Prostate gland (tissue), 2 donors: Measurements from ENCODE around the gene TIAM2. TPM values are rescaled to one million over a fixed set of nuclear protein-coding genes. Genes with fewer than 3 reads are reported as not detected.

Experiments used
- DNase-seq: peaks from one replicate; pipeline ENCODE4 v3.0.0-alpha.2; 2019; ENCODE audit warnings: low spot score
- H3K27ac ChIP-seq, 2 donors: fragments of 200-600 bp; sonication (generic); 2 replicates each; pipeline ENCODE4 v1.5.1; 2017 to 2019
- H3K27me3 ChIP-seq: fragments of 200-600 bp; sonication (generic); replicated peaks from 2 replicates; pipeline ENCODE4 v1.5.1; 2019; ENCODE audit not compliant: insufficient read depth
- H3K36me3 ChIP-seq, 2 donors: fragments of 200-600 bp; sonication (generic); 1 replicate in 1 of 2; 2 replicates in 1 of 2; pipeline versions ENCODE4 v1.5.1 to v1.8.1; 2017 to 2019
- H3K4me1 ChIP-seq: fragments of 200-600 bp; sonication (generic); replicated peaks from 2 replicates; pipeline ENCODE4 v1.5.1; 2019
- H3K4me3 ChIP-seq, 2 donors: fragments of 200-600 bp; sonication (generic); 2 replicates each; pipeline ENCODE4 v1.5.1; 2017 to 2019
- H3K9me3 ChIP-seq: fragments of 200-600 bp; sonication (generic); 2 replicates; pipeline ENCODE4 v1.5.1; 2017
- POLR2A ChIP-seq: fragments of 450-650 bp; IDR thresholded peaks from one replicate; pipeline ENCODE4 v1.6.1; 2016; ENCODE audit warnings: antibody characterized with exemption, mild to moderate bottlenecking
- POLR2AphosphoS5 ChIP-seq: sonication (generic); formaldehyde crosslinking; IDR thresholded peaks from one replicate; pipeline ENCODE4 v1.6.1; 2017; ENCODE audit warnings: antibody characterized with exemption
- WGBS: methylation state at CpG from one replicate; pipeline ENCODE4 v1.1.5; 2018; 5-methylcytosine and 5-hydroxymethylcytosine counted together
- intact Hi-C: fragments of 100-400 bp; cut with DNase I; formaldehyde crosslinking; loops from one replicate; pipeline ENCODE4 v1.14.2; 2022
- total RNA-seq, 2 donors: library from RNA; depleted of rRNA; stranded (reverse); fragments of >200 nt; gene quantifications; one replicate each; pipeline ENCODE4 v1.1.0, GENCODE V29; 2016
- TF ChIP-seq, protein P1 (sequence below), 4 experiments: fragments of 200-600 bp in 2 of 4; fragments of 450-650 bp in 2 of 4; sonication (generic) in 2 of 4; IDR thresholded peaks; 1 replicate in 3 of 4; 2 replicates in 1 of 4; pipeline ENCODE4 v1.5.1; 2016 to 2019; ENCODE audit warnings: antibody characterized with exemption in 4 of 4, mild to moderate bottlenecking in 2 of 4, moderate library complexity in 2 of 4

Gene TIAM2
- total RNA-seq, 2 donors from 2014 or later = 13.1 to 21.6 TPM

- no peak for DNase-seq
- Histone ChIP-seq H3K27me3 (no peaks in the 10 kb centered on the region), H3K9me3 (no peaks in the 10 kb centered on the region), H3K36me3 (no peaks in the 10 kb centered on the region), H3K4me3 (no peak overlapping the region), H3K4me1 (no peaks in the 10 kb centered on the region), H3K27ac (peak overlapping the region; percentile 28 to 43)
- WGBS = 13% methylated on average over 7 of the region's 7 CpGs
- TF ChIP-seq, protein P1, sequence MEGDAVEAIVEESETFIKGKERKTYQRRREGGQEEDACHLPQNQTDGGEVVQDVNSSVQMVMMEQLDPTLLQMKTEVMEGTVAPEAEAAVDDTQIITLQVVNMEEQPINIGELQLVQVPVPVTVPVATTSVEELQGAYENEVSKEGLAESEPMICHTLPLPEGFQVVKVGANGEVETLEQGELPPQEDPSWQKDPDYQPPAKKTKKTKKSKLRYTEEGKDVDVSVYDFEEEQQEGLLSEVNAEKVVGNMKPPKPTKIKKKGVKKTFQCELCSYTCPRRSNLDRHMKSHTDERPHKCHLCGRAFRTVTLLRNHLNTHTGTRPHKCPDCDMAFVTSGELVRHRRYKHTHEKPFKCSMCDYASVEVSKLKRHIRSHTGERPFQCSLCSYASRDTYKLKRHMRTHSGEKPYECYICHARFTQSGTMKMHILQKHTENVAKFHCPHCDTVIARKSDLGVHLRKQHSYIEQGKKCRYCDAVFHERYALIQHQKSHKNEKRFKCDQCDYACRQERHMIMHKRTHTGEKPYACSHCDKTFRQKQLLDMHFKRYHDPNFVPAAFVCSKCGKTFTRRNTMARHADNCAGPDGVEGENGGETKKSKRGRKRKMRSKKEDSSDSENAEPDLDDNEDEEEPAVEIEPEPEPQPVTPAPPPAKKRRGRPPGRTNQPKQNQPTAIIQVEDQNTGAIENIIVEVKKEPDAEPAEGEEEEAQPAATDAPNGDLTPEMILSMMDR (IDR thresholded peaks at IDR 0.05) = no peak
- peak; percentile 80 for TF ChIP-seq POLR2AphosphoS5
- intact Hi-C loops = no loop called here
These were observed 206.5 kb downstream of the TIAM2 start for GRCh38 chr6:155201461-155202226.

- Histone ChIP-seq H3K36me3 (no peaks in the 10 kb centered on the region), H3K27me3 (no peaks in the 10 kb centered on the region), H3K27ac (no peak overlapping the region), H3K4me3 (no peak overlapping the region), H3K4me1 (no peaks in the 10 kb centered on the region), H3K9me3 (no peaks in the 10 kb centered on the region)
- WGBS = 66% methylated on average over 5 of the region's 5 CpGs
- intact Hi-C loops = no loop called here
- DNase-seq = no peak
- TF ChIP-seq POLR2A (no peak), POLR2AphosphoS5 (no peak)
- TF ChIP-seq, protein P1 (IDR thresholded peaks at IDR 0.05) = no peak
These were observed 212.1 kb downstream of the TIAM2 start for GRCh38 chr6:155207223-155207622.

DNA sequence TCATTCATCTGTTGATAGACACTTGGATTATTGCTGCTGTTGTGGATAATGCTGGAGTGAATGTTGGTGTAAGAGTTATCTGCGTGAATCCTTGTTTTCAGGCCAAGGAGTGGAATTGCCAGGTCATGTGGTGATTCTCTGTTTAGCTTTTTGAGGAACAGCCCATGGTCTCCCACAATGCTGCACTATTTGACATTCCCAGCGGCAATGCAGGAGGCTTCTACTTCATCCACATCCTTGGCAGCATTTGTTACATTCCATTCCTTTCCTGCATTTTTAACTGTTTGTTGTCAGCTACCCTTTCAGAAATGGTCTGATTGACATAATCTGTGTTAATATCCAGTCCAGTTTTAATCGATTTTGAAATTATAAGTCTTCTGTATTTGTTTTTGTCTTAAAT lies 217.0 kb downstream of the TIAM2 start:
- Histone ChIP-seq H3K27me3 (no peaks in the 10 kb centered on the region), H3K9me3 (no peaks in the 10 kb centered on the region), H3K36me3 (no peaks in the 10 kb centered on the region), H3K4me1 (no peaks in the 10 kb centered on the region), H3K27ac (no peak overlapping the region), H3K4me3 (no peak overlapping the region)
- WGBS = 80% methylated on average over 3 of the region's 3 CpGs
- intact Hi-C loops = no loop called here
- no peak for TF ChIP-seq POLR2A
- no peak for TF ChIP-seq POLR2AphosphoS5
- TF ChIP-seq, protein P1 (IDR thresholded peaks at IDR 0.05) = no peak
- no peak for DNase-seq

DNA sequence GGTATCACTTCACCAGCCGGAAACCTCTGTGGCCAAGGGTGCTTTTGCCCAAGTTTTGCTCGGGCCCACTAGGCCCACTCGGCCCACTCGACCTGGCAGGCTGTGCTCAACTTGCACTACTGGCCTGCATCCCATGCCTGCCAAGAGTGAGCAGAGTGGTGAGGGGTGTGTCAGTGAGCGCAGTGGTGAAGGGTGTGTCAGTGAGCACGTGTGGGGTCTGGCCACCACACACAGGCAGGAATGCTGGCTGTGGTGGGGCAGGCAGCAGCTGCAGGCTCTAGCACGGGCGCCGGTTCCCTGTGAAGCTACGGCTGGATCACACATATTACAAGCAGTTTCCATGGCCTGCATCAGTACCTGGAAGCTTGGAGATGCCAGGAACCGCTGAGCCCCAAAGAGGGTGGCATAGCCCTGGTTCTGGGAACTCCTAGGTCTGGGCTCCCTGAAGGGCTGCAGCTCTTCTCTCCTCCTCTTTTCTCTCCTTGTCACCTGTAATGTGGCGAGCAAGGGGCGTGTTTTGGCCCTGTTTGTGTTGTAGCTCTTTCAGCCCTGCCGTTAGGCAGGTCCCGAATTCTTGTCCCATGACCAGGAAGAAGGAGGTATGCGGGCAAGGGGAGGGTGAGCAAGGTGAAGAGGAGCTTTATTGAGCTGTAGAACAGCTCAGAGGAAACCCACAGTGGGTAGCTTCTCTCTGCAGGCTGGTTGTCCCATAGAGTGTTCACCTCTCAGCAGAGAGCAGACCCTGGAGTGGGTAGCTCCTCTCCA lies 217.7 kb downstream of the TIAM2 start:
- 85% methylated on average over 16 of the region's 16 CpGs for WGBS
- intact Hi-C loops = no loop called here
- Histone ChIP-seq H3K36me3 (no peaks in the 10 kb centered on the region), H3K9me3 (no peaks in the 10 kb centered on the region), H3K4me1 (no peaks in the 10 kb centered on the region), H3K27me3 (no peaks in the 10 kb centered on the region), H3K27ac (no peak overlapping the region), H3K4me3 (no peak overlapping the region)
- TF ChIP-seq POLR2AphosphoS5 (no peak), POLR2A (no peak)
- TF ChIP-seq, protein P1 (IDR thresholded peaks at IDR 0.05) = no peak
- no peak for DNase-seq
